ENCODE measurements around the gene TK2. TPM values are rescaled to one million over a fixed set of nuclear protein-coding genes. Genes with fewer than 3 reads are reported as not detected.

The TK2 gene
- total RNA-seq, 1 donor from 2014 or later = 13.1 TPM

- peaks cover 3% of the 10 kb centered on the region for H3K27me3 Mint-ChIP-seq (ENCODE audit: unreplicated experiment)
- no peak for TF ChIP-seq CTCF (IDR thresholded peaks at IDR 0.05; ENCODE audit: unreplicated experiment)
- no peak overlapping the region for H3K27ac Mint-ChIP-seq (ENCODE audit: unreplicated experiment)
- H3K4me1 Mint-ChIP-seq (ENCODE audit: unreplicated experiment) = peaks cover 20% of the 10 kb centered on the region
- DNase-seq (ENCODE audit: low spot score) = no peak
- peak overlapping the region; percentile 47 for H3K4me3 Mint-ChIP-seq (ENCODE audit: unreplicated experiment)
- H3K9me3 Mint-ChIP-seq (ENCODE audit: unreplicated experiment) = no peaks in the 10 kb centered on the region
- H3K36me3 Mint-ChIP-seq (ENCODE audit: low read depth, unreplicated experiment) = no peaks in the 10 kb centered on the region
Measured at GRCh38 chr16:66490774-66491715, 58.9 kb downstream of the TK2 start.

- no peak for TF ChIP-seq CTCF (IDR thresholded peaks at IDR 0.05; ENCODE audit: unreplicated experiment)
- no peak for DNase-seq (ENCODE audit: low spot score)
- peaks cover 3% of the 10 kb centered on the region for H3K27me3 Mint-ChIP-seq (ENCODE audit: unreplicated experiment)
- H3K9me3 Mint-ChIP-seq (ENCODE audit: unreplicated experiment) = no peaks in the 10 kb centered on the region
- H3K27ac Mint-ChIP-seq (ENCODE audit: unreplicated experiment) = no peak overlapping the region
- peak overlapping the region; percentile 4 for H3K4me3 Mint-ChIP-seq (ENCODE audit: unreplicated experiment)
- H3K36me3 Mint-ChIP-seq (ENCODE audit: low read depth, unreplicated experiment) = no peaks in the 10 kb centered on the region
- peaks cover 20% of the 10 kb centered on the region for H3K4me1 Mint-ChIP-seq (ENCODE audit: unreplicated experiment)
Measured at GRCh38 chr16:66489818-66490217, 60.1 kb downstream of the TK2 start.

DNA sequence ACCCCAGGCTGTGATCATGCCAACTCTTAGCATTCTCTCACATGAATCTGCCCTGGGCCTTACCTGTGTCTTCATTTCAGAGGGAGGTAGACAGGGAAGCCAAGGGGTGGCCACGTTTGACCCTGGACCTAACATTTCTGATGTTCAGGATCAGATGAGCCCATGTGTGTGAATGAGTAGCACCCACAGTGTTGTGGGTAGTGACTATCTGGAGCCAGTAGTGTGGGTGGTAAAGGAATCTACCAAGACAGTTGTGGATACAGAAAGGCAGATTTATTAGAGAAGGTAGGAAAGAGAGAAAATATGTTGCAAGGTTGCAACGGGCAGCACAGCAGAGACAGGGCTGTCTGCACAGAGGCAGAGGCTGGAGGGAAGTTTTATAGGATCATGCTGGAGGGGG, 60.5 kb downstream of the TK2 start:
- Mint-ChIP-seq H3K9me3 (ENCODE audit: unreplicated experiment) (no peaks in the 10 kb centered on the region), H3K4me1 (ENCODE audit: unreplicated experiment) (peaks cover 21% of the 10 kb centered on the region), H3K4me3 (ENCODE audit: unreplicated experiment) (peak overlapping the region; percentile 4), H3K27me3 (ENCODE audit: unreplicated experiment) (peaks cover 3% of the 10 kb centered on the region), H3K36me3 (ENCODE audit: low read depth, unreplicated experiment) (no peaks in the 10 kb centered on the region), H3K27ac (ENCODE audit: unreplicated experiment) (no peak overlapping the region)
- DNase-seq (ENCODE audit: low spot score) = no peak
- no peak for TF ChIP-seq CTCF (IDR thresholded peaks at IDR 0.05; ENCODE audit: unreplicated experiment)

DNA sequence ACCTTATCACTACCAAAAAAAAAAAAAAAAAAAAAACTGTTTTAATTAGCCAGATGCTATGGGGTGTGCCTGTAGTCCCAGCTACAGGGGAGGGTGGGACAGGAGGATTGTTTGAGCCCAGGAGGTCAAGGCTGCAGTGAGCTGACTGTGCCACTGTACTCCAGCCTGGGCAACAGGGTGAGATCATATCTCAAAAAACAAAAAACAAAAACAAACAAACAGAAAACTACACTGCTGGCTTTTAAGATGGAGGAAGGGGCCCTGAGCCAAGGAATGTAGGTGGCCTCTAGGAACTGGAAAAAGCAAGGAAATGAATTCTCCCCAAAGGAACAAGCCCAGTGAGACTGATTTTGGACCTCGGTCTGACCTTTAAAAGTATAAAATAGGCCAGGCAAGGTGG, 61.4 kb downstream of the TK2 start:
- Mint-ChIP-seq H3K9me3 (ENCODE audit: unreplicated experiment) (no peaks in the 10 kb centered on the region), H3K27ac (ENCODE audit: unreplicated experiment) (no peak overlapping the region), H3K4me3 (ENCODE audit: unreplicated experiment) (no peak overlapping the region), H3K36me3 (ENCODE audit: low read depth, unreplicated experiment) (no peaks in the 10 kb centered on the region), H3K27me3 (ENCODE audit: unreplicated experiment) (peaks cover 9% of the 10 kb centered on the region), H3K4me1 (ENCODE audit: unreplicated experiment) (peaks cover 30% of the 10 kb centered on the region)
- DNase-seq (ENCODE audit: low spot score) = no peak
- no peak for TF ChIP-seq CTCF (IDR thresholded peaks at IDR 0.05; ENCODE audit: unreplicated experiment)

DNA sequence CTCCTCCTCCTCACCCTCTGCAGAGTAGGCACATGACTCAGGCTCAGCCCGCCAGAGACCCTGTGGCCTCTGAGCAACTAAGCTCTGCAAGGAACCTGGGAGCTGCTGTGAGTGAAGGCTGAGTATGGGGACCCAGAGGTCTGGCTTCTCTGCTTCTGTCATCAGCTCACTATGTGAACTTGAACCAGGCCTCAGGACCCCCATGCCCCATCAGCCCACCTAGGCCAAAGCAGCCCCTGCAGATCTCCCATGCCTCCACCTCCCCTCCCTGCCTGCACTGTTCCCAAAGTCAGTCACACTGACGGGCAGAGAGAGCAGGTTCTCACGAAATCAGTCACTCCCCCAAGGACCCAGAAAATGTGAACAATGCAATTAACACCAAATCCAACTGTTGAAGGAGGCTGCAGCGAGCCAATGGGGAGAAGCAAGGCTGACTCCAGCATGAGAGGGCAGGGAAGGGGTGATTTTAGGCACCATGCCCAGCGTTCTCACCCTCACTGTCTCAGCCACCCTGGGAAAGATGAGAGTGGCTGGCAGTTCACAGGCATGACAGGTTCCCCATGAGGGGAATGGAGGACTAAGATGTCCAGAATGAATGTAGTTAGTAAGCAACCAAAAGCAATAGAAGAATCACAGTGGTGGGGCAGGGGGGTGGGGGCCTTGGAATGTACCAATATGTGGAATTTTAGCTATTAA, 62.2 kb downstream of the TK2 start:
- H3K4me3 Mint-ChIP-seq (ENCODE audit: unreplicated experiment) = no peak overlapping the region
- peaks cover 36% of the 10 kb centered on the region for H3K4me1 Mint-ChIP-seq (ENCODE audit: unreplicated experiment)
- no peaks in the 10 kb centered on the region for H3K36me3 Mint-ChIP-seq (ENCODE audit: low read depth, unreplicated experiment)
- no peak for DNase-seq (ENCODE audit: low spot score)
- no peaks in the 10 kb centered on the region for H3K9me3 Mint-ChIP-seq (ENCODE audit: unreplicated experiment)
- TF ChIP-seq CTCF (IDR thresholded peaks at IDR 0.05; ENCODE audit: unreplicated experiment) = no peak
- H3K27ac Mint-ChIP-seq (ENCODE audit: unreplicated experiment) = no peak overlapping the region
- H3K27me3 Mint-ChIP-seq (ENCODE audit: unreplicated experiment) = peaks cover 12% of the 10 kb centered on the region

All from endothelial cell (in vitro differentiated cells).